GM12891 (cell line): ENCODE data around the gene DNAJC5.

Experiments
- PAX5 ChIP-seq: IDR thresholded peaks from 2 replicates; pipeline ENCODE4 v1.6.1; 2011; ENCODE audit warnings: low read length, moderate library complexity, mild to moderate bottlenecking; ENCODE audit not compliant: insufficient read depth, severe bottlenecking
- POLR2A ChIP-seq: IDR thresholded peaks from 2 replicates; pipeline ENCODE4 v1.6.1; 2011; ENCODE audit warnings: low read depth, low read length, control low read depth
- POLR2AphosphoS5 ChIP-seq: IDR thresholded peaks from 2 replicates; pipeline ENCODE4 v1.6.1; 2011; ENCODE audit warnings: low read depth, low read length, control low read depth
- POU2F2 ChIP-seq: IDR thresholded peaks from 2 replicates; pipeline ENCODE4 v1.6.1; 2011; ENCODE audit warnings: low read depth, mild to moderate bottlenecking, control low read depth, low read length, moderate library complexity
- SPI1 ChIP-seq: IDR thresholded peaks from 2 replicates; pipeline ENCODE4 v1.6.1; 2011; ENCODE audit warnings: low read depth, low read length, control low read depth
- TAF1 ChIP-seq: IDR thresholded peaks from 2 replicates; pipeline ENCODE4 v1.6.1; 2011; ENCODE audit warnings: low read depth, low read length, control low read depth

- TF ChIP-seq POLR2AphosphoS5: no peak
- TF ChIP-seq TAF1: no peak
- no peak for TF ChIP-seq POLR2A
- TF ChIP-seq PAX5: no peak
- TF ChIP-seq SPI1: no peak
- TF ChIP-seq POU2F2: no peak
These were observed 8.9 kb upstream of the DNAJC5 start for GRCh38 chr20:63886054-63886419.
